Measurements from ENCODE around the gene LUZP1.

Gene LUZP1

DNA sequence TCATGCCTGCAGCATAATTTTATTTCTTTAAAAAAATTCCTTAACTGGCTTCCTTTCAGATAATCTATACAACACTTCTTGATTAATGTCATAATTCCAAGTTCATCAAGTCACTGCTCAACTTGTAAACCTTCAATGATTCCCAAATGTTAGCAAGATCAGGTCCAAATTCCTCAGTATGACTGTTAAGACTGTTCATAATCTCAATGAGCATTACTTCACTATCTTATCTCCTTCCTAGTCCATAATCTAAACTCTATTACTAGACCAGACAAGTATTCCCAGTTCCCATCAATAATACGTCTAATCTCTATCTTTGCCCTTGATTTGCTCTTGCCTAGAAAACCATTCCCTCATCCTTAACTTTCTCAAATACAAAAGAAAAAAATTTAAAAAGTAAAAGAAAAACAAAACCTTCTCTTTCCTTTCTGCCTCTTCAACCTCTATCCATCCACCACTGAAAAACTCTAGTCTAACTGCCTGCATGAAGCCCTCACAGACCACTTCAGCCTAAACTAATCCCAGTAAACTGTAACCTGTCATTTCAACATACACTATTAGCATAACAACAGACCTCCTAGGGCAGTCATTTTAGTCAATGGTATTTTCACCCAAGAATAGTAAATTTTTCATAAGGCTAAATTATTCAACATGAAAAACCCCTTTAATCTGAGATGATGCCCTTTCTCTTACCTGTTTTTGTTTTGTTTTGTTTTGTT, 15.5 kb downstream of the LUZP1 start:
- DNase-seq (ENCODE audit: insufficient read length, low spot score) (no peak), FAIRE-seq (no peak)
- no peak for TF ChIP-seq POLR2A (IDR thresholded peaks at IDR 0.05; ENCODE audit: low read depth, low read length)

DNA sequence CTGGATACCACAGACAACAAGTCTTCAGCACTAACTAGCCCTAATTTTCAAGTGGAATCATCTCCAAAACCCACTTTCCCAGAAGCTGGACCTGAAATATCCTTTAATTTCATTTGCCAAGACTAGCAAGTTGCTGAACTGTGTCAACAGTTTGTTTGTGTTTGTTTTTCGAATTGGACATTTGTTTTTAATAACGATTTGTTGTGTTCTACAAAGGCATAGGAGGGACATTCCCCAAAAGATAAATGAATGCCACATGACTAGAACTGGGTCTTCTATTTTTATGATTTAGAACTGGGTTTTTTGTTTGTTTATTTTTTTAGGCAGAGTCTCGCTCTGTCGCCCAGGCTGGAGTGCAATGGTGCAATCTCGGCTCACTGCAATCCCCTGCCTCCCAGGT, 17.9 kb downstream of the LUZP1 start:
- TF ChIP-seq POLR2A (IDR thresholded peaks at IDR 0.05; ENCODE audit: low read depth, low read length): no peak
- no peak for FAIRE-seq
- no peak for DNase-seq (ENCODE audit: insufficient read length, low spot score)

GRCh38 chr1:23150125-23150524, 18.5 kb downstream of the LUZP1 start:
- DNase-seq (ENCODE audit: insufficient read length, low spot score) (no peak), FAIRE-seq (no peak)
- TF ChIP-seq POLR2A (IDR thresholded peaks at IDR 0.05; ENCODE audit: low read depth, low read length): no peak

DNA sequence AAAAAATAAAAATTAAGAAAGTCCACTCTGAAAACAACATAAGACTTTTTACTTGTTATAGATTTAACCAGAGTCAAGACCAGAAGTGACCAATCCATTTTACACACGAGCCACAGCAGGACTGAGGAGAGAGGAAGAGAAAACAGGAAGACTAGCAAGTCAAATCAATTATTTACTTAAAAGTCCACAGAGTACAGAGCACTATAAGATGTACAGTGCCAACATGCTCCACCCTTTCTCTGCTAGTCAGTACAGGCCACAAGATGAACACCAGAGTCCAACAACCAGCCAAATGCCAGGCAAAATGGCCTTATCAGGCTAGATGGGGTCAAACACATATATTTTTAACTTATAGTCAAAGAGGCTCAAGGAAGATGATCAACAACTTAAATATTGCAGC, 19.5 kb downstream of the LUZP1 start:
- FAIRE-seq: no peak
- DNase-seq (ENCODE audit: insufficient read length, low spot score): no peak
- TF ChIP-seq POLR2A (IDR thresholded peaks at IDR 0.05; ENCODE audit: low read depth, low read length): no peak

GRCh38 chr1:23148084-23148483, 20.6 kb downstream of the LUZP1 start:
- no peak for DNase-seq (ENCODE audit: insufficient read length, low spot score)
- TF ChIP-seq POLR2A (IDR thresholded peaks at IDR 0.05; ENCODE audit: low read depth, low read length): no peak
- no peak for FAIRE-seq

DNA sequence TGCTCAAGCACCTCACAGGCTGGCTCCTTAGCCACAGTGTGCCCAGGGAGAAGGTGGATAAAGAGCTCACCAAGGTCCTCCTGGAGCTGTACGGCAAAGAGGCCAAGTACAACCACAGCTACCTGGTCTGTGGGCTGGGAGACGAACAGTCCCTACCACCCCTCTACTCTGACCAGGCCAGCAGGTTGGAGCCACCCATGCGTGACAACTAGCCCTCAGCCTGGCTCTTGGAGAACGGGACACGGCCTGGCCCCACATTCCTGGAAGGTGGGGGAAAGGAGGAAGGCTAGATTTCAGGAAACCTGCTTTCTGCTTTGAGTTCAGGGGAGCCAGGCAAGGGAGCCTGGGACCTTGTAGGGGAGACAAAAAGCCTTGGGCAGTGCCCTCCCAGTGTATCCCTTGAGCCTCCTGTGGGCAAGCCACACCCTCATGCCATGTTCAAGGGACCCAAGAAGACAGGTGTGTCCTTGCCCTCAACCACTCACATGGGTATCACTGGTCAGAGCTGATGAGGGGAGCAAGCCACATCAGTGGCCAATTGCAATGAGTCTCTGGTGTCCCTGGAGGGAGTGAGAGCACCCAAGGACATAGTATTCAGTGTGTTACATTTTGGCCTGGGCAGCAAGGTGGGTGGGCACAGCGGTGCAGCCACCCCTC, 27.6 kb downstream of the LUZP1 start:
- DNase-seq (ENCODE audit: insufficient read length, low spot score) (no peak), FAIRE-seq (no peak)
- no peak for TF ChIP-seq POLR2A (IDR thresholded peaks at IDR 0.05; ENCODE audit: low read depth, low read length)

GRCh38 chr1:23135268-23135667, 33.4 kb downstream of the LUZP1 start:
- no peak for TF ChIP-seq POLR2A (IDR thresholded peaks at IDR 0.05; ENCODE audit: low read depth, low read length)
- no peak for DNase-seq (ENCODE audit: insufficient read length, low spot score)
- no peak for FAIRE-seq

GRCh38 chr1:23134055-23134454, 34.6 kb downstream of the LUZP1 start:
- no peak for DNase-seq (ENCODE audit: insufficient read length, low spot score)
- TF ChIP-seq POLR2A (IDR thresholded peaks at IDR 0.05; ENCODE audit: low read depth, low read length): no peak
- no peak for FAIRE-seq

DNA sequence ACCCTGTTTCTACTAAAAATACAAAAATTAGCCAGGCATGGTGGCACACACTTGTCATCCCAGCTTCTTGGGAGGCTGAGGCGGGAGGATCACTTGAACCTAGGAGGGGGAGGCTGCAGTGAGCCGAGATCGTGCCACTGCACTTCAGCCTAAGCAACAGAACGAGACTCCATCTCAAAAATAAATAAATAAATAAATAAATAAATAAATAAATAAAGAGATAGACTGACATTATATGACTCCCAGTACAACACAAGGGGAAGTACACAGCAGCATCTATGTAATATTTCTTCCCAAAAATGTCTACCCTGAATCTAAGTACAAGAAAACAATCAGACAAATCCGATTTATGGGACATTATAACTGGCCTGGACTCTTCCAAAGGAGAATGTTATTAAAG, 35.1 kb downstream of the LUZP1 start:
- TF ChIP-seq POLR2A (IDR thresholded peaks at IDR 0.05; ENCODE audit: low read depth, low read length): no peak
- DNase-seq (ENCODE audit: insufficient read length, low spot score) (no peak), FAIRE-seq (no peak)

DNA sequence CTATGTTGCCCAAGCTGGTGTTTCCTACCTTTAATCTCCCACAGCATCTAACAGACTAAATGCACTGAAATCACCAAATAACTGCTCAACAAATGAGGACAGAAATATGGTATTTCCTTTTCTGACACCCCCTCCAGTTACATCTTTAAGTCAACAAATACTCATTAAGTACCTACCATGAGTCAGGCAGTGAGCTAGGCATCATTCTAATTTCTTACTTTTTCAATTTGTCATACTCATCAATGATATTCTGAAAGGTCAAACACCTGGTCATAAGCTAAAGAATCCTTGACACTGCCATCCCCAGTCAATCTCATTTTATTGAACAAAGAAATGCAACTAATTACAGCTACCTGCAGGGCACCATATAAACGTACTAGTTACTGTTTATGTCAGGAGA, 36.6 kb downstream of the LUZP1 start:
- no peak for DNase-seq (ENCODE audit: insufficient read length, low spot score)
- no peak for FAIRE-seq
- TF ChIP-seq POLR2A (IDR thresholded peaks at IDR 0.05; ENCODE audit: low read depth, low read length): no peak

- FAIRE-seq (no peak), DNase-seq (ENCODE audit: insufficient read length, low spot score) (no peak)
- TF ChIP-seq POLR2A (IDR thresholded peaks at IDR 0.05; ENCODE audit: low read depth, low read length): no peak
These were observed 38.8 kb downstream of the LUZP1 start for GRCh38 chr1:23129846-23130245.

DNA sequence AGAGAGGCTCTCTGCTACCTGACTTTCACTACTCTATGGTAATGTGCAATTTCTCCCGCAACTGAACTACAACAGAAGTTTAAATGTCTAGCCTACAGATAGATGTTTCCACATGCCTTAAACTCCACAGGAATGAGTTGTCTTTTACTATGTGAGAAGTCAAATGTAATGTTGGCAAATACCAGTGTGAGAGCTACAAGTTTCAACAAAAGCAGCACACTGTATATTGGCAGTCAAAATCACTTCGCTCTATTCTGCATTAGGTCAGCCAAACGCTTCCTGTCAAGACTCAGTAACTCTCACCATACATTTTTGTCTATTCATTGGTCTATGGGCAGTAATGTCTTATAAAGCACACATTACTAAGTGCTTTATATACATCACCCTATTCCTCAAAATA, 41.9 kb downstream of the LUZP1 start:
- DNase-seq (ENCODE audit: insufficient read length, low spot score): no peak
- no peak for TF ChIP-seq POLR2A (IDR thresholded peaks at IDR 0.05; ENCODE audit: low read depth, low read length)
- no peak for FAIRE-seq

DNA sequence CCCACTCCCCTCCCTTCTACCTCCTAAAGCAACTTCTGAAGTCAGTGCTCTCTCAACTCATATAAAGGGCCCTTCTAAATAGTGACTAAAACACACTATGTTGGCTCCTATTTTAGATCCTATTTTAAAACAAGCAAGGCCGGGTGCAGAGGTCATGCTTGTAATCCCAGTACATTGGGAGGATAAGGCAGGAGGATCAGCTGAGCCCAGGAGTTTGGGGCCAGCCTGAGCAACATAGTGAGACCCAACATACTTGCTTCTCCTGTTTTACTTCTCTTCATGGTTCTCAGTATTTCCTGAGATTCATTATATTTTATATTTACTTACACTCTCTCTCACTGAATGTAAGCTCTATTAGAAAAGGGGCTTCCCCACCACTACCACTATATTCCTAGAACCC, 42.5 kb downstream of the LUZP1 start:
- FAIRE-seq (no peak), DNase-seq (ENCODE audit: insufficient read length, low spot score) (no peak)
- no peak for TF ChIP-seq POLR2A (IDR thresholded peaks at IDR 0.05; ENCODE audit: low read depth, low read length)

GRCh38 chr1:23125489-23125888, 43.2 kb downstream of the LUZP1 start:
- DNase-seq (ENCODE audit: insufficient read length, low spot score) (no peak), FAIRE-seq (no peak)
- TF ChIP-seq POLR2A (IDR thresholded peaks at IDR 0.05; ENCODE audit: low read depth, low read length): no peak
